ENCODE data around the gene ANKRD12. TPM values are rescaled to one million over a fixed set of nuclear protein-coding genes. Genes with fewer than 3 reads are reported as not detected.
"Not testable (repeated sequence)": the region's sequence is repeated elsewhere in the genome, so short reads cannot be mapped to it uniquely, and the experiment has no call there.

Gene ANKRD12
- total RNA-seq, 4 donors from 2014 or later = 13.0 to 60.3 (median 23.4) TPM

DNA sequence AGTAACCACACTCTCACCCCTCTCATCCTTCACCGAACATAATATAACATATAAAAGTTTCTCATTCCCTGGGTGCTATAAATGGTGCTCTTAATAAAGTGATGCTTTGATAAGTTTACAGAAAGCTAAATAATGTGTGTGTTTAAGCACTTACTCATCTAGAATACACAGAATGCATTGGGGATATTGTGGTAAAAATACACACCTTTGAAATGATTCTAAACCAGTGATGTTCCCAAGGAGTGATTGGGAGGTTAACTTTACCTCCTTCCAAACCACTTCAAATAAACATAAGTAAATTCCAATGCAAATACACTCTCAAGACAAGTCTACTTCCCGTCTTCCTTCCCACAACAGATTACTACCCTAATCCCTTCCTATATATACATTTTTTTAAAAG lies 112.7 kb downstream of the ANKRD12 start:
- H3K9me3 ChIP-seq = no peaks in the 10 kb centered on the region
- no peaks in the 10 kb centered on the region for H3K4me1 ChIP-seq
- 84 to 91% methylated on average over 2 of the region's 2 CpGs for WGBS, 2 donors
- no peak overlapping the region for H3K4me3 ChIP-seq
- no peak for TF ChIP-seq POLR2A (IDR thresholded peaks at IDR 0.05)
- TF ChIP-seq, protein P1, sequence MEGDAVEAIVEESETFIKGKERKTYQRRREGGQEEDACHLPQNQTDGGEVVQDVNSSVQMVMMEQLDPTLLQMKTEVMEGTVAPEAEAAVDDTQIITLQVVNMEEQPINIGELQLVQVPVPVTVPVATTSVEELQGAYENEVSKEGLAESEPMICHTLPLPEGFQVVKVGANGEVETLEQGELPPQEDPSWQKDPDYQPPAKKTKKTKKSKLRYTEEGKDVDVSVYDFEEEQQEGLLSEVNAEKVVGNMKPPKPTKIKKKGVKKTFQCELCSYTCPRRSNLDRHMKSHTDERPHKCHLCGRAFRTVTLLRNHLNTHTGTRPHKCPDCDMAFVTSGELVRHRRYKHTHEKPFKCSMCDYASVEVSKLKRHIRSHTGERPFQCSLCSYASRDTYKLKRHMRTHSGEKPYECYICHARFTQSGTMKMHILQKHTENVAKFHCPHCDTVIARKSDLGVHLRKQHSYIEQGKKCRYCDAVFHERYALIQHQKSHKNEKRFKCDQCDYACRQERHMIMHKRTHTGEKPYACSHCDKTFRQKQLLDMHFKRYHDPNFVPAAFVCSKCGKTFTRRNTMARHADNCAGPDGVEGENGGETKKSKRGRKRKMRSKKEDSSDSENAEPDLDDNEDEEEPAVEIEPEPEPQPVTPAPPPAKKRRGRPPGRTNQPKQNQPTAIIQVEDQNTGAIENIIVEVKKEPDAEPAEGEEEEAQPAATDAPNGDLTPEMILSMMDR (IDR thresholded peaks at IDR 0.05) = no peak
- DNase-seq = no peak
- H3K36me3 ChIP-seq = peaks cover 0 to 60% (median 0%) of the 10 kb centered on the region in 3 donors
- no peaks in the 10 kb centered on the region for H3K27me3 ChIP-seq
- intact Hi-C loops (cut with DNase I) = no loop called here
- H3K27ac ChIP-seq = no peak overlapping the region

DNA sequence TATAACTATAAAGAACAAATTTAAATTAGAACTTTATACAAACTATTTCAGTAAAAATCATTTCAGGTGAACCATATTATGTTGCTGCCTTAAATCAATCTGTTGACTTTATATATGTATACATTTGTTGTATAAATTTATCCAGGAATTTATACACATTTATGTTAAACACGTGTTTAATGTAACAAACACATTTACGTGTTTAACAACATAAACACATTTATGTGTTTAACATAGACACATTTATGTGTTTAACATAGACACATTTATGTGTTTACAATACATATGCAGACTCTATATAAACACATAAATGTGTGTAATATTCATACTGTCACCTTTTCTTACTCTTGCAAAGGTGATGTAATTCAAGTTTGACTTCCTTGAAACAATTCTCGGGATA lies 122.6 kb downstream of the ANKRD12 start:
- Histone ChIP-seq H3K36me3 (peaks cover 0 to 24% (median under 1%) of the 10 kb centered on the region in 3 donors), H3K9me3 (no peaks in the 10 kb centered on the region), H3K4me1 (no peaks in the 10 kb centered on the region), H3K27me3 (no peaks in the 10 kb centered on the region), H3K27ac (no peak overlapping the region), H3K4me3 (no peak overlapping the region)
- intact Hi-C loops (cut with DNase I) = no loop called here
- DNase-seq = no peak
- TF ChIP-seq, protein P1 (IDR thresholded peaks at IDR 0.05) = no peak
- TF ChIP-seq POLR2A (IDR thresholded peaks at IDR 0.05) = no peak
- 82 to 85% methylated on average over 3 of the region's 3 CpGs for WGBS, 2 donors

DNA sequence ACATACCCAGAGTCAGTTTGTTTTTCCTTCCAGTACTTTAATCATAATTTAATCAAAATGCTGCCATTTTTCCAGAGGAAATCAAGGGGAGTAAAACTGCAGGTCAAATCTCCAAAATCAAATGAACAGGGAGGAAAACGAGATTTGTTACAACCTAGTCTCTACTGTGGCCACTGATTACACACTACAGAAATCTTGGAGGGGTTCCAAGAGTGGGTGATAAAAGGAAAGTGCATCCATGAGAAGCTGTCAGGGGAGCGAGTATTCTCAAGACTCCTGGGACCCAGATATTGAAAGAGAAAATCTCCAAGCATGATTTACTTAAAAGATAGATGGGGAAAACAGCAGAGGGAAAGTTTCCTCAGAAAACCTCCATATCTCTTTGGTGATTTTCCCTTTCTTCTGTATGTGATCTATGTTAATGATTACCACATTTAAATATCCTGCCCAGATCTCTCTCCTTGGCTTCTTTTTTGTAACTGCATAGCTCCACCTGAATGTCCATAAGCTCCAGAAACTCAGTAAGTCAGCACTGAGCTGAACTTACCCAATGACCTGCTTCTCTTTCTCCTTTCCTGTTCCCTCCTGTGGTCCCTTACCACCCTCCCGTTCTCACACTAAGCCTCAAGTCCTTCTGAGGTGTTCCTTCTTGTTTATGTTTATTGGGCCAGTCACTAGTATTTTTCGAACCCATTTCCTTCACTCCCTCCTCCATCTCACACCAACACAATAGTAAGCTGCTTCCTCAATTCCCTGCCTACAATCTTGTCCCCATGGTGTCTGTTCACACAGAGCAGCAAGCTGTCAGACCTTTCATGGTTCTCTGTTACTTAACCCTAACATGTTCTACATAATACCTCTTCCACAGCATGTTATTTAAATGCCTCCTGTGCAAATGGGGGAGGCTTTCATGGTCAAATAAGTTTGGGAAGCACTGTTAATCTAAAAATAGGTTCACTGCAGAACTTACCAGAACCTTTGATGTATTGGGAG lies 124.1 kb downstream of the ANKRD12 start:
- no peaks in the 10 kb centered on the region for H3K4me1 ChIP-seq
- no peak overlapping the region for H3K4me3 ChIP-seq
- no peak overlapping the region for H3K27ac ChIP-seq
- TF ChIP-seq, protein P1 (IDR thresholded peaks at IDR 0.05) = no peak
- no peak for TF ChIP-seq POLR2A (IDR thresholded peaks at IDR 0.05)
- no peak for DNase-seq
- H3K27me3 ChIP-seq = no peaks in the 10 kb centered on the region
- WGBS, 2 donors = 88 to 90% methylated on average over 4 of the region's 4 CpGs
- no peaks in the 10 kb centered on the region for H3K9me3 ChIP-seq
- intact Hi-C loops (cut with DNase I) = no loop called here
- peaks cover 8 to 26% (median 10%) of the 10 kb centered on the region in 3 donors for H3K36me3 ChIP-seq

DNA sequence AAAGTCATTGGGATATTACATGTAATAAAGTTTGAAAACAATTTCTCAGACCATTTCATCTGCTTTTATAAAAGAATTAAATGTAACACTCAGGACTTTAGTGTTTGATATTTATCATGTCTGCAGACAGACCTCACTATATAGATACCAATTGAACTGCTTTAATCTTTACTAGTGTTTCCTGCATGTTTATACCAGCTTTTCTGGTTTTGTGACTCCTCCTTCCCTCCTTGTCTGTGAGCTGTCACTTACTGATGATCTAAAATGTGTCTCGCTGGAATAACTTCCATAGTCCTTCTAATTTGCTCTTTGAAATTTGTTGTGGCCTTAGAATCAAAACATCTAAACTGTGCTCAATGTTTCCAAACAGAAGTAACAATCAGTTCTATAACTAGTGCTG lies 126.7 kb downstream of the ANKRD12 start:
- no peaks in the 10 kb centered on the region for H3K27me3 ChIP-seq

DNA sequence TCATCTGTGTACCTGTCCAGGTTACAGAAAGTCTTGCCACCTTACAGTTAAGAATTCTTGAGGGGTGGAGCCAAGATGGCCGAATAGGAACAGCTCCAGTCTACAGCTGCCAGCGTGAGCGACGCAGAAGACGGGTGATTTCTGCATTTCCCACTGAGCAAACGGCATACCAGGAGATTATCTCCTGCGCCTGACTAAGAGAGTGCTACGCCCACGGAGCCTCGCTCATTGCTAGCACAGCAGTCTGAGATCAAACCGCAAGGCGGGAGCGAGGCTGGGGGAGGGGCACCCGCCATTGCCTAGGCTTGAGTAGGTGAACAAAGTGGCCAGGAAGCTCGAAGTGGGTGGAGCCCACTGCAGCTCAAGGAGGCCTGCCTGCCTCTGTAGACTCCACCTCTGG lies 128.2 kb downstream of the ANKRD12 start:
- H3K4me1 ChIP-seq; H3K9me3 ChIP-seq; H3K27me3 ChIP-seq; H3K4me3 ChIP-seq; H3K27ac ChIP-seq; intact Hi-C loops (cut with DNase I); DNase-seq: not testable (repeated sequence)
- H3K36me3 ChIP-seq = peaks cover 8 to 28% (median 10%) of the 10 kb centered on the region in 3 donors
- 92 to 94% methylated on average over 10 to 13 of the region's 15 CpGs for WGBS, 2 donors

More for the DNA sequence above, 126.7 kb downstream of the ANKRD12 start:
- no peak overlapping the region for H3K4me3 ChIP-seq
- H3K9me3 ChIP-seq = no peaks in the 10 kb centered on the region
- no peaks in the 10 kb centered on the region for H3K4me1 ChIP-seq
- intact Hi-C loops (cut with DNase I) = no loop called here
- TF ChIP-seq POLR2A (IDR thresholded peaks at IDR 0.05) = no peak
- TF ChIP-seq, protein P1 (IDR thresholded peaks at IDR 0.05) = no peak
- no peak overlapping the region for H3K27ac ChIP-seq
- DNase-seq = no peak
- 57 to 89% methylated on average over 1 of the region's 1 CpG for WGBS, 2 donors
- H3K36me3 ChIP-seq = peaks cover 8 to 30% (median 10%) of the 10 kb centered on the region in 3 donors

Measured in esophagus squamous epithelium (tissue), 5 donors.